ENCODE results near the gene LMAN2.

The LMAN2 gene

GRCh38 chr5:177356746-177357145 lies 5.3 kb upstream of the LMAN2 start:
- no peaks in the 10 kb centered on the region for H3K36me3 ChIP-seq (ENCODE audit: insufficient read depth, low read length)
- no peak overlapping the region for H3K4me3 ChIP-seq
- H3K9ac ChIP-seq (ENCODE audit: insufficient read length): no peak overlapping the region
- DNase-seq (ENCODE audit: low read depth, low spot score): no peak
- no peak overlapping the region for H3K27ac ChIP-seq
- H3K9me3 ChIP-seq (ENCODE audit: low read depth, low read length): no peaks in the 10 kb centered on the region
- no peak for TF ChIP-seq POLR2AphosphoS5 (IDR thresholded peaks at IDR 0.05; ENCODE audit: borderline replicate concordance, low read depth, low read length)
- no peak for TF ChIP-seq EZH2 (IDR thresholded peaks at IDR 0.05)
- TF ChIP-seq FOXP2 (optimal IDR thresholded peaks at IDR 0.05; ENCODE audit: control extremely low read depth, extremely low read length, insufficient read depth): no peak

GRCh38 chr5:177355868-177356168 lies 4.3 kb upstream of the LMAN2 start:
- no peak overlapping the region for H3K27ac ChIP-seq
- TF ChIP-seq POLR2AphosphoS5 (IDR thresholded peaks at IDR 0.05; ENCODE audit: borderline replicate concordance, low read depth, low read length) (no peak), FOXP2 (optimal IDR thresholded peaks at IDR 0.05; ENCODE audit: control extremely low read depth, extremely low read length, insufficient read depth) (no peak), EZH2 (IDR thresholded peaks at IDR 0.05) (no peak)
- no peak for DNase-seq (ENCODE audit: low read depth, low spot score)
- H3K36me3 ChIP-seq (ENCODE audit: insufficient read depth, low read length): no peaks in the 10 kb centered on the region
- H3K9me3 ChIP-seq (ENCODE audit: low read depth, low read length): no peaks in the 10 kb centered on the region
- no peak overlapping the region for H3K4me3 ChIP-seq
- H3K9ac ChIP-seq (ENCODE audit: insufficient read length): no peak overlapping the region

GRCh38 chr5:177355162-177355867 lies 3.8 kb upstream of the LMAN2 start:
- H3K27ac ChIP-seq: no peak overlapping the region
- H3K36me3 ChIP-seq (ENCODE audit: insufficient read depth, low read length): no peaks in the 10 kb centered on the region
- H3K4me3 ChIP-seq: no peak overlapping the region
- H3K9me3 ChIP-seq (ENCODE audit: low read depth, low read length): no peaks in the 10 kb centered on the region
- DNase-seq (ENCODE audit: low read depth, low spot score): no peak
- no peak overlapping the region for H3K9ac ChIP-seq (ENCODE audit: insufficient read length)
- no peak for TF ChIP-seq FOXP2 (optimal IDR thresholded peaks at IDR 0.05; ENCODE audit: control extremely low read depth, extremely low read length, insufficient read depth)
- TF ChIP-seq POLR2AphosphoS5 (IDR thresholded peaks at IDR 0.05; ENCODE audit: borderline replicate concordance, low read depth, low read length): no peak
- TF ChIP-seq EZH2 (IDR thresholded peaks at IDR 0.05): no peak

DNA sequence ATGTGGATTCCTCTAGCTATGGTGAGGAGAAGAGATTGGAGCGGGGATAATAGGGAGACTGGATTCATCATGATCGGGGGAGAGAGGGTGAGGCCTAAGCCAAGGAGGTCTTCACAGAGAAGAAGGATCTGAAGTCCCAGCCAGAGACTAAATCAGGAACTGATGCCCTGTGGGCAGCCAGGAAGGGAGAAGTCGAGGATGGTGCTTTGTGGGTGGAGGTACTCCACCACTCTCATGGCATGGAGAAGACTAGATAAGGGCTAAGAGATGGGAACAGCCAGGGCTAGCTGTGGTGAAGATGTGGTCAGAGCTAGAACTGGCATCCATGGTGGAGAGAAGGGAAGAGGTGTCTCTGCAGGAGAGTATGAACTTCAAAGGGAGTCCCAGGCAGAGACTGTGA lies 3.2 kb upstream of the LMAN2 start:
- Histone ChIP-seq H3K9me3 (ENCODE audit: low read depth, low read length) (no peaks in the 10 kb centered on the region), H3K36me3 (ENCODE audit: insufficient read depth, low read length) (no peaks in the 10 kb centered on the region), H3K9ac (ENCODE audit: insufficient read length) (no peak overlapping the region), H3K4me3 (no peak overlapping the region), H3K27ac (no peak overlapping the region)
- TF ChIP-seq EZH2 (IDR thresholded peaks at IDR 0.05) (no peak), POLR2AphosphoS5 (IDR thresholded peaks at IDR 0.05; ENCODE audit: borderline replicate concordance, low read depth, low read length) (no peak), FOXP2 (optimal IDR thresholded peaks at IDR 0.05; ENCODE audit: control extremely low read depth, extremely low read length, insufficient read depth) (no peak)
- DNase-seq (ENCODE audit: low read depth, low spot score): no peak

DNA sequence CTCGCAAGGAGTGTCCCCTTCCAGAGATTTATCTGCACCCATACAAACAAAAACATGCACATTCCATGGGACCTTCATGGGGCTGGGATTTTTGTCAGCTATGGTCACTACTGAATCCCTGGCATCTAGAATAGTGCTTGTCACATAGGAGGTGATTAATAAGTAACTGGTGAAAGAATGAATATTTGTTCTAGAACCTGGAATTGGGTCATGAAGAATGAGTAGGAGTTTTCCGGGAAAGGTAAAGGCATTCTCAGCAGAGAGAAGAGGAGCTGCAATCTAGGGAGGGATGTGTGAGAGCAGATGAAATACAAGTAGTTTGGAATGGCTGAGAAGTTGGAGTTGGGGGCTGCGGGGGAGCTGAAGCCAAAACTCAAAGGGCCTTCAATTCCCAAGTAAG lies 2.8 kb upstream of the LMAN2 start:
- H3K9me3 ChIP-seq (ENCODE audit: low read depth, low read length): no peaks in the 10 kb centered on the region
- no peak overlapping the region for H3K4me3 ChIP-seq
- H3K36me3 ChIP-seq (ENCODE audit: insufficient read depth, low read length): no peaks in the 10 kb centered on the region
- no peak for DNase-seq (ENCODE audit: low read depth, low spot score)
- no peak overlapping the region for H3K27ac ChIP-seq
- no peak overlapping the region for H3K9ac ChIP-seq (ENCODE audit: insufficient read length)
- TF ChIP-seq POLR2AphosphoS5 (IDR thresholded peaks at IDR 0.05; ENCODE audit: borderline replicate concordance, low read depth, low read length) (no peak), EZH2 (IDR thresholded peaks at IDR 0.05) (no peak)

DNA sequence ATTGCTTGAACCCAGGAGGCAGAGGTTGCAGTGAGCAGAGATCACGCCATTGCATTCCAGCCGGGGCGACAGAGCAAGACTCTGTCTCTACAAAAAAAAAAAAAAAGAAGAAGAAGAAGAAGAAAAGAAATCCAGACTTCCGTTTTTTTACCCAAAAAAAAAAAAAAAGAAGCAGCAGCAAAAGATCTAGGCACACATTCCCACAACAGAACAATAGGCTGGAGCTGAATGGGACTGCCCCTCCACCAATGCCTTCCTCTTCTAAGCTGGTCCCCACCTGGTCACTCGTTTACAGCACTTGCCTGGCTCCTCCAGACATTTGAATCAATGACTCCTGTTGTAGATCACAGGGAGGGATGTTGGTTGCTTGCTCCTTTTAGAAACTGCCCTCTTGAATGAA lies 1.6 kb upstream of the LMAN2 start:
- Histone ChIP-seq H3K4me3 (no peak overlapping the region), H3K36me3 (ENCODE audit: insufficient read depth, low read length) (no peaks in the 10 kb centered on the region), H3K9me3 (ENCODE audit: low read depth, low read length) (no peaks in the 10 kb centered on the region), H3K27ac (no peak overlapping the region), H3K9ac (ENCODE audit: insufficient read length) (no peak overlapping the region)
- TF ChIP-seq EZH2 (IDR thresholded peaks at IDR 0.05): no peak
- TF ChIP-seq FOXP2 (optimal IDR thresholded peaks at IDR 0.05; ENCODE audit: control extremely low read depth, extremely low read length, insufficient read depth): no peak
- TF ChIP-seq POLR2AphosphoS5 (IDR thresholded peaks at IDR 0.05; ENCODE audit: borderline replicate concordance, low read depth, low read length): no peak
- DNase-seq (ENCODE audit: low read depth, low spot score): no peak

- no peak for TF ChIP-seq POLR2AphosphoS5 (IDR thresholded peaks at IDR 0.05; ENCODE audit: borderline replicate concordance, low read depth, low read length)
- TF ChIP-seq EZH2 (IDR thresholded peaks at IDR 0.05): no peak
- no peak for TF ChIP-seq FOXP2 (optimal IDR thresholded peaks at IDR 0.05; ENCODE audit: control extremely low read depth, extremely low read length, insufficient read depth)
- Histone ChIP-seq H3K27ac (peak overlapping the region; percentile 94), H3K9ac (ENCODE audit: insufficient read length) (peak overlapping the region; percentile 93)
Observed at GRCh38 chr5:177350776-177351391, 584 bp downstream of the LMAN2 start.

DNA sequence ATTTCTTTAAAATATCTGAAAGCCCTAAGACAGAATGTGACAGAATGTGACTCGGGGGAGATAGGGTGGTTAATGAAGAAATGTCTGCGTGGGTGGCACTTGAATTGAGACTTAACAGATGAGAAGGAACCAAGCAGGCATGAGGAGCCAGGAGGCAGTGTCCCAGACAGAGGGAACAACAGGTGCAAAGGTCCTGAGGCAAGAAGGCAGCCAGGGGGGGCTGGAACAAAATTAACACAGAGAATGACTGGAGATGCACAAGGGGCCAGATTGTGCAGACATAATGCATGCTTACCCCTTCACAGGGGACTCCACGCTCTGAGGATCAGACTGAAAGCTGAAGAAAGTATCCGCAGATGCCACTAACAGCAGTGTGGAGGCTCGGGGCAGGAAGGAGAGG lies 1.7 kb downstream of the LMAN2 start:
- TF ChIP-seq FOXP2 (optimal IDR thresholded peaks at IDR 0.05; ENCODE audit: control extremely low read depth, extremely low read length, insufficient read depth) (no peak), EZH2 (IDR thresholded peaks at IDR 0.05) (no peak), POLR2AphosphoS5 (IDR thresholded peaks at IDR 0.05; ENCODE audit: borderline replicate concordance, low read depth, low read length) (no peak)
- no peaks in the 10 kb centered on the region for H3K9me3 ChIP-seq (ENCODE audit: low read depth, low read length)
- no peak overlapping the region; the same call in 1 of the 2 replicates for H3K4me3 ChIP-seq
- DNase-seq (ENCODE audit: low read depth, low spot score): no peak
- H3K36me3 ChIP-seq (ENCODE audit: insufficient read depth, low read length): peaks cover 8% of the 10 kb centered on the region; the same call in 1 of the 2 replicates
- H3K27ac ChIP-seq: no peak overlapping the region
- no peak overlapping the region for H3K9ac ChIP-seq (ENCODE audit: insufficient read length)

More at GRCh38 chr5:177350776-177351391, 584 bp downstream of the LMAN2 start:
- DNase-seq (ENCODE audit: low read depth, low spot score): no peak
- H3K9me3 ChIP-seq (ENCODE audit: low read depth, low read length): no peaks in the 10 kb centered on the region
- H3K4me3 ChIP-seq: peak overlapping the region; percentile 88
- H3K36me3 ChIP-seq (ENCODE audit: insufficient read depth, low read length): peaks cover 8% of the 10 kb centered on the region; the same call in 1 of the 2 replicates

DNA sequence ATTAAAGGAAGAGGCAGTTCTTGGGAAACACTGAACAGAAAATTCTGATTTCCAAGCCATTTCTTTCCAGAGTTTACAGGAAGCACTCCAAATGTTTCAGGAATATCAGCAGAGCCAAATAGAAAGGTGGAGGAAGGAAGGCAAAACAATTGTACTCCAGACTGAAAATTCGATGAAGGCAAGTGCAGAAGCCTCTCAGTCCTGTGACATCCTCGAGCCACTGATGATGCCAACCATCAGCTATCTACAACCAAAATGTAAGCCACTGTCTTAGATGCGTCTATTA lies 2.2 kb downstream of the LMAN2 start:
- Histone ChIP-seq H3K27ac (0 out of 2 replicates have a peak overlapping the region, but pooled peaks have one; percentile 19), H3K9me3 (ENCODE audit: low read depth, low read length) (no peaks in the 10 kb centered on the region), H3K36me3 (ENCODE audit: insufficient read depth, low read length) (peaks cover 8% of the 10 kb centered on the region; the same call in 1 of the 2 replicates), H3K4me3 (no peak overlapping the region), H3K9ac (ENCODE audit: insufficient read length) (no peak overlapping the region)
- DNase-seq (ENCODE audit: low read depth, low spot score): no peak
- no peak for TF ChIP-seq POLR2AphosphoS5 (IDR thresholded peaks at IDR 0.05; ENCODE audit: borderline replicate concordance, low read depth, low read length)
- TF ChIP-seq FOXP2 (optimal IDR thresholded peaks at IDR 0.05; ENCODE audit: control extremely low read depth, extremely low read length, insufficient read depth): no peak
- TF ChIP-seq EZH2 (IDR thresholded peaks at IDR 0.05): no peak
